Superior temporal gyrus (tissue), 1 donor: ENCODE measurements around the gene PRRT1B.
"Not testable (repeated sequence)": the region's sequence is repeated elsewhere in the genome, so short reads cannot be mapped to it uniquely, and the experiment has no call there.

Experiments used
- DNase-seq: peaks from one replicate; pipeline ENCODE4 v3.0.0-alpha.2; 2016; ENCODE audit errors: extremely low spot score

PRRT1B gene

DNA sequence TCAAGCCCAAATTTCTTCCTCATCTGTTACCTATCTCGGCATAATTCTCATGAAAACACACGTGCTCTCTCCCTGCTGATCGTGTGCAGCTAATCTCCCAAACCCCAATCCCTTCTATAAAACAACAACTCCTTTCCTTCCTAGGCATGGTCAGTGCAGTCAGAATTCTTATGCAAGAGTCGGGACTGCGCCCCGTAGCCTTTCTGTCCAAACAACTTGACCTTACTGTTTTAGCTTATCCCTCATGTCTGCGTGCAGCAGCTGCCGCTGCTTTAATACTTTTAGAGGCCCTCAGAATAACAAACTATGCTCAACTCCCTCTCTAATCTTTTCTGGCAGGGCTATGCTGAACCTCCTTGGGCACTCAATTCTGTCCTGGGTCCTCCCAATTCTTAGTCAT is 5.1 kb downstream of the PRRT1B start:
- not testable (repeated sequence) for DNase-seq

DNA sequence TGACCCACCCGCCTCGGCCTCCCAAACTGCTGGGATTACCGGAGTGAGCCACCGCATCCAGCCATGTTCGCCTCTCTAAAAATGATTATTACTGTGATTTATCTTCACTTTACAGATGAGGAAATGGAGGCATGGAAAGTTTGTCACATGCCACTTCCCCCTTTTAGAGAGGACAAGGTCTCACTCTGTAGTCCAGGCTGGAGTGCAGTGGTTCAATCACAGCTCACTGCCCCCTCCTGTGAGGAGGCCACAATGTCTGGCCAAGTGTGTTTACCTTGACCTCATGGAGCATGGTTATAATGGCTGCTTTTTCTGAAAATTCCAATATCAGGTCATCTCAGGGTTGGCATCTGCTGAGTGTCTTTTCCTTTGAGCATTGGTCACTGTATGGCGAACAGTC is 6.7 kb downstream of the PRRT1B start:
- no peak for DNase-seq

DNA sequence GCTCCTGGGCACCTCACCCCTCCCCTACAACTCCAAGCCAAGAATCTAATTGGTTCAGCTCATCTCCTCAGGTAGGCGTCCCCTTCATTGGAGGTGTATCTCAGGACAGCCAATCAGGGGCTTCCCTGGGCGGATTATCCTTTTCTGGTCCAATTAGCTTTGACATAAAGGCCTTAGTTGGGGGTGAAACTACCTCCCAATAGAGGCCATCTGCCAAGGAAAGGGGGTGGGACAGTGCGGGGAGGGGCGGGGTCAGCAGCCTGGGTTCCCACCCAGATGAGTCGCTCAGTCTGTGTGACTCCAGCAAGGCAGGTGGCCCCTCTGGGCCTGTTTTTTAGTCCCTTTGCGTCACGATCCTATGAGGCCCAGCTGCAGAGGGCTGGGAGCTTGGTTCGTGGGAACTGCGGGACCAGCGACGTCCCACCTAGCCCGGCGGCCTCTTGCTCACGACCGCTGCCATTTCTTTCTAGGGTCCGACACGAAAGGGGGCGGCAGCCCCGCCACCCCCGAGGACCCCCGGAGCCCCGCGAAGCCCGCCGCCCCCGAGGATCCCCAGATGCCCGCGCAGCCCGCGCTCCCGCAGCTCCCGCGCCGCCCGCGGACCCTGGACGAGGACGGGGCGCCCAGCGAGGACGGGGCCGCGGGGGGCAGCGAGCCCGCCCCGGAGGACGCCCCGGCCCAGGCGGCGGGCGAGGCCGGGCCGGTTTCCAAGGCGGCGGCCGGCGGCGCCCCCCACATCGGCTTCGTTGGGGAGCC is 8.9 kb downstream of the PRRT1B start:
- no peak for DNase-seq

DNA sequence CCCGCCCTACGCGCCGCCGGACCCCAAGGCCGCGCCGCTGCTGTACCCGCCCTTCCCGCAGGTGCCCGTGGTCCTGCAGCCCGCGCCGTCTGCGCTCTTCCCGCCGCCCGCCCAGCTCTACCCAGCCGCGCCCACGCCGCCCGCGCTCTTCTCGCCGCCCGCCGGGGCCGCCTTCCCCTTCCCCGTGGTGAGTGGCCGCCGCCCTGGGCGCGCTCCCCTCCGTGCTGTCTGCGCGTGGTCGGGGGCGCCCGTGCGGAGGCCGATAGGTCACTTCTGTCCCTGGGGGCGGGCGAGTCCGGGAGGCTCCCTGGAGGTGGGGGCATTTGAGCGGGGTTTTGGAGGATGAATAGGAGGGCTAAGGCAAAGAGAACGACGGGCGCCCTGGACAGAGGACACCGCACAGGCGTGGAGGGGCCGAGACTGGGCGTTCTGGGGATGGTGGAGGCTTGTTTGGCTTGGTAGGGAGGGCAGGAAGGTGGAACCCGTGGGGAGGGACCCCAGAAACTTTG is 9.6 kb downstream of the PRRT1B start:
- DNase-seq, result no peak

DNA sequence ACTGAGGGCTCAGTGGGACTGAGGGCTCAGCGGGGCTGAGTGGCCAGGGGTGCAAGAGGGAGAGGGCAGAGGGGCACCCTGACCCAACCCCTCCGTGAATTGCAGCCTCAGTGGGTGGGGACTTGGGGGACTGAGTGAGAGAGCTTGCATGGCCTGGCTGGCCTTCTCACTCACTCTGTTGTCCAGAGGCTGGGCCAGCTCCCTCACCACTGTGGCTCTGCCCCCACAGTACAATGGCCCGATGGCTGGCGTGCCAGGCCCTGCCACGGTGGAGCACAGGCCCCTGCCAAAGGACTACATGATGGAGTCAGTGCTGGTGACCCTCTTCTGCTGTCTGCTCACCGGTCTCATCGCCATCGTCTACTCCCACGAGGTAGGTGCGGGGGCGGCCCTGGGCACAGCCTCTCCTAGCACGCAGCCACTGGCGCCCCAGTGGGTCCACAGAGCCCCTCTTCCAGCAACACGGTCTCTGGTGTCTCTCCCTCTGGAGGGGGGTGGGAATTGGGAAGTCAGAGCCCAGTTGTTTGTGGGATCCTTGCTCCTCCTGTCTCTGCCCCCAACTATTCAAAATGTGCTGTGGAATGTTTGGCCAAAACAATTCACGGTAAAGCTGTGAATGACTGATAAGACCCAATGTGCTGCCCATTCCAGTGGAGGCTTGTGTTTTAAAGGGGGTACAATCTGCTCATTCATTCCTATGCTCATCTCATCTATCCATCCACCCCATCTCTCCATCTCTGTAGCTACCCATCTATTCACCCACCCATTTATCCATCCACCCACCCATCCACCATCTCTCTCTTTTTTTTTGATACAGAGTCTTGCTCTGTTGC is 10.7 kb downstream of the PRRT1B start:
- no peak for DNase-seq

DNA sequence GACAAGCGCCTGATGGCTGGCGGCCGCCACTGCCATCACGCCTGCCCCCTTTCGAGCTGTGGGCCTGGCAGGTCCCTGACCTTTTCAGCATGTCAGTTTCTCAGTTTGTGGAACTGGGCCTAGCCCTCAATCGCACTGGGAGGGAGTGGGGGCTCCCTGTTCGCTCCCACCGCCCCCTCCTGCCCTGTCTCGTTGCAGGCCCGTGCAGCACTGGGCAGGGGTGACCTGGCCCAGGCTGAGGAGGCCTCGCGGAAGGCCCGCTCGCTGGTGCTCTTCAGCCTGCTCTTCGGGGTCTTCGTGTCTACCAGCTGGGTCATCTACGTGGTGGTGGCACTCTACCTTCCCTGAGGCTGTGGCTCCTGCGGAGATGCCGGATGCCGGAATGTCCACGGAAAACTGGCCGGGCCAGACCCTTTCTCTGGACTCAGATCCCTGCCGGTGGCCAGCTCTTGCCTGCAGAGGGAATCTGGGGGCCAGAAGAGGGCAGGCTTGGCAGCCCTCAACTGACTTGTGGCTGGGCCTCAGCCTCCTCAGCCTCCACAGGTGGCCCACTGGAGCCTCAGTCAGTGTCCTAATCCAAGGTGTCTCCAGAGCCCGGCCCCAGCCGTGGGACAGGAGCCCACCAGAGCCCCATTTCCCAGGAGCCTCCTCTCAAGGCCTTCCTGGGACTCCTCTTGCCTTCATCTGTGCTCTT is 12.7 kb downstream of the PRRT1B start:
- DNase-seq, result no peak

DNA sequence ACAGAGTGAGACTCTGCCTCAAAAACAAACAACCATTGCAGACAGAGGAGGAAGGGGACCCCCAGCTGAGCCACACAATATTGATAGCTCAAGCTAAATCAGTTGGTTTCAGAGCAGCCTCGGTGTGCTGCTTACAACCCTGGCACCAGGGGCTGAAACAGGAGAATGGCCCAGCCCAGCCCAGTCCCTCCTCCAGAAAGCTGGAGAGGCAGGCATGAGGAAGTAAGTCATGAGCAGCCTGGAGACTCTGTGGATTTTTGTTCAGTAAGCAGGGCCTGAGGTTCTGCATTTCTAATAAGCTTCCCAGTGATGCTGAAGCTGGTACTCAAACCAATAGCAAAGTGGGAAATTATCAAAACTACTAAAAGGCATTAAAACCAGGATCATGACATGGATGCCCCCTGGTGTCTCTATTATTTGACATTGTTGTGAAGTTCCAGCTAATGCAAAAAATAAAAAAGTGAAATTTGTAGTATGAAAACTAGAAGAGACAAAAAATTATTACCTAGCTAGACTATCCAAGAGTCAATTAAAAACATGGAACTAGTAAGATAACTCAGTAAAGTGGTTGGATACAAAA is 14.2 kb downstream of the PRRT1B start:
- no peak for DNase-seq

DNA sequence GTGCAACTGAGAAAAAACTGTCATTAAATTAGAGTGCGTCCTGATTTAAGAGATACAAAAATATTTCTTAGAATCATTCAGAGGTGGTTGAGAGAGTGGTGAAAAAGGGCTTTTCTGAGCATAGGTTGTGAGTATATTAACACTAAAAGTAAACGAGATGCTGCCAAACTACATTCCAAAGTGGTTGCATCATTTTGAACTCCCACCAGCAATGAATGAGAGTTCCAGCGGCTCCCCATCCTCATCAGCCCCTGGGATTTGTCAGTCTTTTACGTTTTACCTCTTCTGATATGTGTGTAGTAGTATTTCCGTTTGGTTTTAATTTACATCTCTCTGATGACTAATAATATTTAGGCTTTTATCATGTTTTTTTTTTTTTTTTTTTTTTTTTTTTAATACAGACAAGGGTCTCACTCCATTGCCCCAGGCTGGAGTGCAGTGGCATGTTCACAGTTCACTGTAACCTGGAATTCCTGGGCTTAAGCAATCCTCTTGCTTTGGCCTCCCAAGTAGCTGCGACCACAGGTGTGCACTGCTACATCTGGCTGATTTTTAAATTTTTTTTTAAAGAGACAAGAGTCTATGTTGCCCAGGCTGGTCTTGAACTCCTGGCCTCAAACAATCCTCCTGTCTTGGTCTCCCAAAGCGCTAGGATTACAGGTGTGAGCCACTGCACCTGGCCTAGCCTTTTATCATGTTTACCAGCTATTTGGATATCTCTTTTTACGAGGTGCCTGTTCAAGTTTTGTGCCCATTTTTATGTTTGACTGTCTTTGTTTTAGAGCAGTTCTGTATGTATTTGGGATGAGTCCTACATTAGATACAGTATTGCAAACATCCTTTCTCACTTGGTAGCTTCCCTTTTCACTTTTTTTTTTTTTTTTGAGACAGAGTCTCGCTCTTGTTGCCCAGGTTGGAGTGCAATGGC is 17.0 kb downstream of the PRRT1B start:
- no peak for DNase-seq

DNA sequence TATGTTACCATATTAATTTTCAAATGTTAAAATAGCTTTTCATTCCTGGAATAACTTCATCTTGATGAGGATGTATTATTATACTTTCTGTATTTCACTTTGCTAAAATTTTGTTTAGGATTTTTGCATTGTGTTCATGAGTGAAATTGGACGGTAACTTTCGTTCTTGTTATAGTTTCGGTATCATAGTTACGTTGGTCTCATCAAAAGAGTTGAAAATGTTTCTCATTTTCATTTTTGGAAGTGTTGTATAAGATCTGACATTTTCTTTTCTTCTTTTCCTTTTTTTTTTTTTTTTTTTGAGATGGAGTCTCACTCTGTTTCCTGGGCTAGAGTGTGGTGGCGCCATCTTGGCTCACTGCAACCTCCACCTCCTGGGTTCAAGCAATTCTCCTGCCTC is 20.0 kb downstream of the PRRT1B start:
- no peak for DNase-seq

DNA sequence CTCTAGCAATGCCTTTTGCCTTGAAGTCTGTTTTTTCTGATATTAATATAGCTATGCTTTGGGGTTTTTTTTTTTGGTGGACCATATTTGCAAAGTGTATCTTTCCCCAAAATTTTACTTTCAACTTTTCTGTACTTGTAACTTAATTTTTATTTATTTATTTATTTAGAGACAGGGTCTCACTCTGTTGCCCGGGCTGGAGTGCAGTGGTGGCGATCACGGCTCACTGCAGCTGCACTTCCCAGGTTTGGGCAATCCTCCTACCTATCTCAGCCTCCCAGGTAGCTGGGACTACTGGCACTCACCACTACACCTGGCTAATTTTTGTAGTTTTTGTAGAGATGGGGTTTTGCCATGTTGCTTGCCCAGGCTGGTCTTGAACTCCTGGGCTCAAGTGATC is 20.8 kb downstream of the PRRT1B start:
- DNase-seq, result no peak

DNA sequence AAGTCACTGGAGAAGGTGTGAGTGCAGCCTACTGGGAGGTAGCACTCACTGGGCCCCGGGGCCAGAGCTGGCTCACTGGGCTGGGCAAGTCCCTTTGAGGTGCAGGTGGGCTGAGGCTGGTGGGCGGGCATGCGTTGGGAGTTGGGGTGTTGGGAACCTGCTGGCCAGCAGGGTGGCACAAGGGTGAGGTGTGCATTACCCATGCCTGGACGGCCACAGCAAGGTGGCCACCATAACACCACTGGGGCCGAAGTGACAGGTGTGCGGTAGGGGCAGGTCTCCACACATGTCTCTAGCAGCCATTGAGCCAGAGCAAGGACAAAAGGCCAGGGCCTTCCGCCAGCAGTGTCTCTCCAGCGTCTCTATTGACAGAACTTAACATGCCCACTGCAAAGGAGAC is 22.6 kb downstream of the PRRT1B start:
- no peak for DNase-seq

DNA sequence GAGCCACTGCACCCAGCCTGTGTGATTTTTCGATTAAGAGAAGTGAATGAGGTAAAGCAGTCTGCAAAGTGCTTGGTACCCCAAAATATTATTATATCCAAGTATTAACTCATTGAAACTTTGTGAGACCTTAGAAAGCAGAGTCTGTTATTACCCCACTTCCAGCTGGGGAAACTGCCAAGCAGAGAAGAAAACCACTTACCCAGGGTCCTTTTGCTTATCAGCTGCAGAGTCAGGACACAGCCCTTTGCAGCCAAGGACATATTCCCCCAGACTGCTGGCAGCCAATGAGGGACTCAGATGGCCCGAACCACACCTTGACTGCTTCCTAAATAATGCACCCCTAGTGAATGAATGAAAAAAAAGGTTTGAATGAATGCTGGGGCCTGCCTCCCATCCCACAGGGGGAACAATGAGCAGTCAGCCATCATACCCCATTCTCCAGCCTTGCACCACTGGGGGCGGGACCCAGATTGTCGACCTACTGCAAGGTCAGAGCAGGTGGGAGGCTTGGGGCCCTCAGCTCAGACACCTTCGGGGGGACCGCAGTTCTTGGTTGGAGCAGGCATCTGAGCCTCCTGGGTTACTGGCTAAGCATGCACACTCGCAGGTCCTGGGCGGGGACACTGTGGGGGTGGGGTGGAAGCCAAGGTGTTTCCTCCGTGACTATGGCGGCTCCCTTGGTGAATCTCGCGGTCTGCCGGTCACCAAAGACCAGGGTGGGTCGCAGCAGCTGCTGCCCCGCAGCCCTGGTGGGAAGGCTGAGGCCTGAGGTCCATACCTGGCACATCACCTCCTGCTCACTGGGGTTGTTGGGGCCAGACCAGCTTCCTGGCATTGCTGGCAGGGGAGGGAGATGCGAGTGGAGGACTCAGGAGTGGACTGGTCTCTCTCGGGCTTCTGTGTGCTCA is 29.7 kb downstream of the PRRT1B start:
- DNase-seq, result no peak

DNA sequence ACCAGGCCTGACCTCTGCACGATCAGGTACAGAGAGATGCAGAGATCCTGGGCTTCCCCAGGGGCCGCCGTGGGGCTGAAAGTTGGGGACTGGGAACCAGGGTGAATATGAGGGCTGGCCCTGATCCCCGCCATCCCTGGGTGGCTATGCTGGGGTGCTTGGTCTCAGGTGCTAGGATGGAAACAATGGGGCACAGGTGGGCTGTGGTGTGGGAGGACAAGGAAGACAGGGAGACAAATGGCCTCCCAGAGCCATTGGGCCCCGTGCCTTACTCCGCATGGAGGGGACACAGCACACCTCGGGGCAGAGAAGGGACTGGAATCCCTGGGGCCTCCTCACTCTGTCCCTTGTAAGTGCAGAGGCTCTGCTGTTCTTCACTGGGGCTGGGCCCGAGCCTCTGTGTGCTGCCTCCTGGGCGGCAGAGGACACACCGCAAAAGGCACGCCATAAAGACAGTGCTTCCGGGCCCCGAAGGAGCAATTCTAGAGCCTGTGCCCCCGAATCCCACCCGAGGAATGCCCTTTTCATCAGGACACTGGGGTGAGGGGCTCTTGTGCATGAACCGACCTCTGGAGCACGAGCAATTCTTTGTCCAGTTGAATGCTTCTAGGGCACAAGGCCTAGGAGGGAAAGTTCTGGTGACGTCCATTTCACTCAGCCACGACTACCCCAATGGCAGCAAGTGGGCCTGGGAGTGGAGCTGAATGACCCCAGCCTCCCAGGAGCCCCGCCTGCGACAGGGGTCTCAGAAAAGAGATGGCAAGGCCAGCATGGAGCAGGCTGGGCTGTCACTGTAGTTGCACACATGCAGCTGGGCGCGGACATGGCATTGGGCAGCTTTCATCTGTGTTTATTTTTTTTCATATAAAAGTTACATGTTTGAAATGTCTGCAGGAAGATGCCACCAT is 30.9 kb downstream of the PRRT1B start:
- DNase-seq, result no peak

DNA sequence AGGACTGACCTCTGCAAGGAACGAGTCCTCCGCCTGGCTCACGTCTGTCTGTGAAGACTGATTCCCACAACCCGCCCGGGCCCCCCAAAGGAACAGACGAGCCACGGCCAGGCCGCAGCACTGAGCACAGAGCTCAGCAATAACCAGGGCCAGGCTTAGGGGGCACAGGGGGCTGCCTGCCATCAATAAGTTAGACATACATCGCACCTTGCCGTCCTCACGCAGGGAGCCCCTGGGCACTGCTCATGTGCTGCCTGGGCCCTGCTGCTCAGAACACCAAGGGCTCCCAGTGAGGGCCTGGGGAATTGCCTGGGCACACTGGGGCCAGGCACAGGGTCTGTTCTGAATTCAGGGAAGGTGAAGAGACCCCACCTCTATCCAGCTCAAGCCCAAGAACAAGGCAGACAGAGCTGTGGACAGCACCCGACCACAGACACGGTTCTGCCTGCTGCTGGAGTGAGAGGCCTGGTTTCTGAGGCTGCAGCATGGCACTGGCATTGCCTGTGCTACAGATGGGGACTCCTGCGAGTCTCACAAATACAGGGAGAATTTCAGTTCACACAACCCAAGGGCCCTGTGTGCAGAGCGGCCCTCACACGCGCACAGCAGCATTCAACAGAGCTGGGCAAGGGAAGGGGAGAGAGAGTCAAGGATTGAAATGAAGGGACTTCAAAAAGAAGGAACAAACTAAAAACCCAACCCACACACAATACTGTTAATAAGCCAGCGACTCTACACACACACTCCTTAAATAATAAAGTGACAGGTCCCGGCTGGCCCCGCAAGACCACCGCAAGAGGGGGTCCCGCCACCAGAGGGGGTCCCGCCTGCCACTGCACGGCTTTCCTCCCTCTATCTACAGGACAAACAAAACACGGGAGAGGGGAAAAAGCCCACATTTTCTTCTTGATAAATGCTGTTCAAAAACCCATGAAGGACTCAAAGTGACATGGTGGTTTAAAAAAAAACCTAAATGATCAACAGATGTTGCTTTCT is 32.0 kb downstream of the PRRT1B start:
- DNase-seq, result no peak

DNA sequence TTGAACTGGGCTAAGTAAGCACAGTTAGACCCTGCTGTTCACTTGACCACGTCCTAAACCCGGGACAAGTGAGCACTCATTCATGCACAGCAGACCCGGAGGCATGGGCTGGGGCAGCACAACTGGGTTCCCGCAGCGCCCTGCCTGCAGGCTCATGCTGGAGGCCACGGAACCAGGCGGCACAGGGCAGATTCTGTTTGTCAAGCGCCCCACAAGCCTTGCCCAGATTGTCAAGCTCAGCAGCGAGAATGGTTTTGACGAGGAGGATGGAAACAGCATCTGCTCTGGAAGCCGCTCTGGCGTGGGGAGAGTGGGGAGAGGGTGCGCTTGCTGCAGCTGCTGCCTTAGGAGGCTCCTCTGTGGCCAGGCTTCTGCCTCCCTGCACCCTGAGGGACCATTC is 32.7 kb downstream of the PRRT1B start:
- no peak for DNase-seq

DNA sequence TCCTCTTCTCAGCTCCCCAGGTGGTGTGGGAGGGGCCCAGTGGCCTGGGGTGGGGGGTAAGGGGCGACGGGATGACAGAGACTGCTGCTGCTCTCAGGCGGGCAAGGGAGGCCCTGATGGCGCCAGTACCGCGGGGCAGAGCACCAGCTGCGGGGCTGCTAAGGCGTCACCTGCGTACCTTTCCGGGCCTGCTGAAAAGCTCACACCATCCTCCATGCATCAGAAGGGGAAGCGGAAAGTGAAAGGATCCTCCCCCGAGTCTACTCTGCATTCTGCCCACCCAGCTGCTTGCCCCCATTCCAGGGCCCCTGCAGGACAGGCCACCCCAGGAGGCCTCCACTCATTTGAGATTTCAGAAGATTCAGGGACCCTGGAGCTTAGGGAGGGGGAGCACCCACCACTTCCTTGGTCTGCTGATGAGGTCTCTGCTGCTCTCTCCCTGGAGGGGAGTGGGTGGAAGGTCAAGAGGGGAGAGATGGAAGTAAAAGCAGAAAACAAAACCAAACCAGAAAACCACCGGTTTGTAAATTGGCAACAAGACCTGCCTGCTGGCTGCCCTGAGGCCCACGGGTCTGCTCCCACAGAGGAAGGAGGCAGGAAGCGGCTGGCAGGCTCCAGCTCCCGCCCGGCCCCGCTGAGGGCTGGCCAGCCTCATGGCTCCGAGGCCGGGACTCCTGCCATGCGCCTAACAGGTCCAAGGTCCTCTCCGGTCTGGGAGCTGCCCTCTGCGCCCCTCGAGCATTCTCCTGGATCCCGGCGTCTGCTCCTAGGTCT is 33.6 kb downstream of the PRRT1B start:
- DNase-seq, result no peak

DNA sequence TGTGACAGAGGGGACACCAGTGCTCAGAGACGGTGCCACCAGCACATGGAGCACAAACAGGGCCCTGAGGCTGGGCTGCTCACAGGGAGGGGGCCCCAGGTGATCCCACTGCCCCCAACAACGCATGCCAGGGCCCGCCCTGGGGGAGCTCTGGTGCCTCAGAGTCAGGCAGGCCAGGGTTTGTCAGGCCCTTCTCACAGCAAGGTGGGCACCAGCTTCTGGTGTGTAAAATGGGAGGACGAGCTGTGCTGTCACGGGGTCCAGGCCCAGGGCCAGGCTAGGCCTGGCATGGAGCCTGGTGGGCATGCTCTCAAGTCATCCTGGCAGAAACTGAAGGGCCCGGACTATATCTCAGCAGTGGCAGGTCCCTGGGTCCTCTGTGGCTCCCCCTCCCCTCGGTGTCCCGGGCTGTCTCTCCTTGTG is 34.5 kb downstream of the PRRT1B start:
- no peak for DNase-seq
